H1 (cell line): ENCODE measurements around the gene RAB4B. TPM values are rescaled to one million over a fixed set of nuclear protein-coding genes. Genes with fewer than 3 reads are reported as not detected.

ENCODE experiments used
- CHD7 ChIP-seq: fragments of 300-600 bp; sonication (generic); IDR thresholded peaks from 2 replicates; pipeline ENCODE4 v1.7.1; 2012; ENCODE audit warnings: low read length, moderate library complexity, mild to moderate bottlenecking, inconsistent platforms; ENCODE audit not compliant: insufficient replicate concordance
- polyA plus RNA-seq, 7 experiments: library from polyadenylated mRNA; depleted of rRNA in 3 of 7; stranded (reverse) in 5 of 7; unstranded in 2 of 7; fragments of >200 nt in 5 of 7; fragments of 200-250 nt in 2 of 7; gene quantifications; 1 replicate in 5 of 7; 2 replicates in 1 of 7; 4 replicates in 1 of 7; pipeline versions ENCODE4 v1.2.1 to v1.2.3, GENCODE V29; 2011 to 2013; ENCODE audit warnings: missing spikeins in 2 of 7, mixed read lengths in 2 of 7
- total RNA-seq: library from RNA; stranded (reverse); fragmentation: NEBNext Ultra II Directional; extraction: Animal tissue kit (Norgen Biotek cat#: 25700); gene quantifications from 2 replicates; pipeline ENCODE4 v1.2.1, GENCODE V29; 2021

The RAB4B gene
- total and polyA plus RNA-seq, 2 of the 8 experiments (the other 6 are each of a cell fraction or from before 2014, with no cell fraction given): 15.9 to 28.6 TPM

- TF ChIP-seq CHD7: no peak
These were observed 37.3 kb upstream of the RAB4B start (continued) for GRCh38 chr19:40740747-40741146.
